Activated naive CD8-positive, alpha-beta T cell treated with anti-CD3 and anti-CD28 coated beads, Interleukin-2, amount 50 U/mL, for 24 hours (primary cell): ENCODE results near the gene LRRC3.

Source experiments
- ATAC-seq: fragments of 150-1000 bp; cut with Tn5 transposase; one replicate; pipeline ENCODE4 v1.10.0; 2021
- DNase-seq: peaks from one replicate; pipeline ENCODE4 v3.0.0; 2021
- H3K27ac Mint-ChIP-seq: one replicate; pipeline ENCODE4 v1.8.0; 2021; ENCODE audit warnings: mild to moderate bottlenecking, mixed read lengths
- H3K27me3 Mint-ChIP-seq: one replicate; pipeline ENCODE4 v1.8.0; 2021; ENCODE audit warnings: mixed read lengths
- H3K36me3 Mint-ChIP-seq: one replicate; pipeline ENCODE4 v1.8.0; 2021; ENCODE audit warnings: low read depth, mixed read lengths
- H3K4me1 Mint-ChIP-seq: one replicate; pipeline ENCODE4 v1.8.0; 2021; ENCODE audit warnings: mixed read lengths
- H3K4me3 Mint-ChIP-seq: one replicate; pipeline ENCODE4 v1.8.0; 2021; ENCODE audit warnings: mild to moderate bottlenecking, moderate library complexity, mixed read lengths
- H3K9me3 Mint-ChIP-seq: one replicate; pipeline ENCODE4 v1.8.0; 2021; ENCODE audit warnings: mixed read lengths

The LRRC3 gene

DNA sequence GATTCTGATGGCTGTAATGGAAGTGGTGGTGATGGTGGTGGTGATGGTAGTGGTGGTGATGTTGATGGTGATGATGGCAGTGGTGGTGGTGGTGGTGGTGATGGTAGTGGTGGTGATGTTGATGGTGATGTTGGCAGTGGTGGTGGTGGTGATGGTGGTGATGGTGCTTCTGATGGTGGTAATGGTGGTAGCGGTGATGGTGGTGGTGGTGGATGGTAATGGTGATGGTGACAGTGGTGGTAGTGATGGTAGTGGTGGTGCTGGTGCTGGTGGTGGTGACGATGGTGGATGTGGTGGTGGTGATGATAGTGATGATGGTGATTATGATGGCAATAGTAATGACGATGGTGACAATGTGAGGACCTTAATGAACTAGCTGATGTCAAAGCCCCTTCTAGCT, 35.6 kb upstream of the LRRC3 start:
- no peaks in the 10 kb centered on the region for H3K36me3 Mint-ChIP-seq
- no peak overlapping the region for H3K4me3 Mint-ChIP-seq
- H3K4me1 Mint-ChIP-seq, result no peaks in the 10 kb centered on the region
- H3K9me3 Mint-ChIP-seq, result peaks cover 6% of the 10 kb centered on the region
- H3K27me3 Mint-ChIP-seq, result no peaks in the 10 kb centered on the region
- ATAC-seq (no peak), DNase-seq (no peak)
- no peak overlapping the region for H3K27ac Mint-ChIP-seq

DNA sequence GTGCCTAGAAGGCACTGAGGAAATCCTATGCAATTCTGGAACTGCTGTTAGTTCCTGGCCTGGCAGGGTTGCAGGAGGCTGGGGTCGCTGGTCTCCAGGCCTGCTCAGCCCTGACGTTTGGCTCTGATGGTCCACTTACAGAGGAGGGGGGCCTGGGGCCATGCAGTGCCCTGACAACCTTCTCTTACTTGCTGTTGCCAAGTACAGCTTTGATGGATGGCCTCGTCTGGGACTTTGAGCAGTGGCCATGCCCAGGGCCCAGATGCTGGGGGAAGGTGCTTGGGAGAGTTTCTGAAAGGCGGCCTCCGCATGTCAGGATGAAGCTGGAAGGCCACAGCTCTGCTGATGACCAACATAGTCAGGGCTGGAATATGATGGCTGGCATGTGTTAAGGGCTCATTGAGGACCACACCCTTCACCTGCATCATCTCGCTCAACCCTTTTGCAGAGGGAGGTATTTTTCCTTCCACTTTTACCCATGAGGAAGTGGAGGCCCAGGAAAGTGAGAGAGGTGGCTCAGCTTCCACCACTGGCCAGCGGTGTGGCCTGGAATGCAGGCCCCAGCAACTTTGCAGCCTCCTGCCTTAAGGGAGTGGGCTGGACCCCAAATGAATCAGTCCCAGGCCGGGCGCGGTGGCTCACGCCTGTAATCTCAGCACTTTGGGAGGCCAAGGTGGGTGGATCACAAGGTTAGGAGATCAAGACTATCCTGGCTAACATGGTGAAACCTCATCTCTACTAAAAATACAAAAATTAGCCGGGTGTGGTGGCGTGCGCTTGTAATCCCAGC, 34.7 kb upstream of the LRRC3 start:
- no peak overlapping the region for H3K4me3 Mint-ChIP-seq
- no peaks in the 10 kb centered on the region for H3K36me3 Mint-ChIP-seq
- no peak for ATAC-seq
- H3K9me3 Mint-ChIP-seq, result peaks cover 6% of the 10 kb centered on the region
- H3K27me3 Mint-ChIP-seq, result no peaks in the 10 kb centered on the region
- DNase-seq, result no peak
- H3K27ac Mint-ChIP-seq, result no peak overlapping the region
- no peaks in the 10 kb centered on the region for H3K4me1 Mint-ChIP-seq

DNA sequence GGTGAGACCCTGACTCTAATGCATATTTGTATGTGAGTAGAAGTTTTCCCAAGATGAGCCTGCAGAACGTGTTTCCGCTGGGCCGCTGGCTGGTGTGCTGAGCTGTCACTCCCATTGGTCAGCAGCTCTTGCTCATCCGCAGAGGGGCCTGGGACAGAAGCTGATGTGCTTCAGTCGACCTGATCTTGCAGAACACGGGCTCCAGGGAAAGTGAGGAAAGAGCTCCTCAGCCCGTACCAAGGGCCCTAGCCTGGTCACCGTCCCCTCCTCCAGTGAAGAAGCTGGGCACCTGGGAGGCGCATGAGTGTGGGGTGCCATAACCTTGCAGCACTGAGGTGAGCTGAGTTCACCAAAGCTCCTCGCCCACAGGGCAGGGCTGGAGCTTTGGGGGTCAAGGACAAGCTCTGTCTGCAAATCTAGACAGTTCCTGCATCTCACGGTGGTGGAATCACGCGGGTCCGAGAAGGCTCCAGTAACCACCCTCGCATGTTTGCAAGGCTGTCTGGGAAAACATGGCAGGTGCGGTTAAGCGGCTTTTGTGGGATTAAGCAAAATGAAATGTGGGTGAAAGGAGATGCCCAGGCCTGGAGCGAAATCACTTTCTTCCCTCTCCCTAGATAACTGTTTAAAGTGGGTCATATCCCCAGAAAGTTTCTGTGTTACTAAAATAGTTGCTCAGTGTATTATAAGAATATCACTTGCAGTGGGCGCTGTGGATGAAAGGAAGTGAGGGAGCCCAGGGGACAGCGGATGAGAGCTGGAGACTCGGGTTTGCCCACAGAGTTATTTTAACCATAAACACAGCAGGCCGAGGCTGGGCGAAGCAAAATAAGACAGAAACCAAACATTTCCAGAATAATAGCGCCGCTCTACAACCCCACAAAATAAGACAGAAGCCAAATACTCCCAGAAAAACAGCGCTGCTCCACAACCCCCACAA, 33.1 kb upstream of the LRRC3 start:
- Mint-ChIP-seq H3K9me3 (peaks cover 6% of the 10 kb centered on the region), H3K4me3 (no peak overlapping the region), H3K27me3 (no peaks in the 10 kb centered on the region), H3K4me1 (no peaks in the 10 kb centered on the region), H3K27ac (no peak overlapping the region), H3K36me3 (no peaks in the 10 kb centered on the region)
- DNase-seq (no peak), ATAC-seq (no peak)

DNA sequence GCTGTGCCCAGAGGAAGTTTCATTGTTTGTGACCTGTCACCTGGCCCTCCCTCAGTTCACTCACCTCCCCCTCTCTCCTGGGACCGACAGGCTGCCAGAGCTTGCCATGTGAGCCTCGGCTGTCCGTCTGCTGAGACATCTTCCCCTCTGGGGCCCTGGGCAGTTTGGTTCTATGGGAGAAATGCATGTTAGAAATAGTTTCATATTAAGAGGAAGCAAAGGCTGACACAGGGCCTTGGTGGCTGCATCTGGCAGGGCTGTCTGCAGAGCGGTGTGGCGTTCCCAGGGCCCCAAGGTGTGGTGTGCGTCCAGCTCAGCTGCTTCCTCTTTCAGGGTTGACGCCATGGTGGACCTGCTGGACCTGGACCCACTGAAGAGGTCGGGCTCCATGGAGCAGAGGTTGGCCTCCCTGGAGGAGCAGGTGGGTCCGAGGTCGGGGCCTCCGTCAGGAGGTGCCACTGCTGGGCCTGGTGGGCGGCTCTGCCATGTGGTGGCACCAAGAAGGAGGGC, 31.9 kb upstream of the LRRC3 start:
- Mint-ChIP-seq H3K4me3 (no peak overlapping the region), H3K36me3 (no peaks in the 10 kb centered on the region), H3K9me3 (peaks cover 6% of the 10 kb centered on the region), H3K27ac (no peak overlapping the region), H3K4me1 (no peaks in the 10 kb centered on the region), H3K27me3 (no peaks in the 10 kb centered on the region)
- DNase-seq (no peak), ATAC-seq (no peak)

DNA sequence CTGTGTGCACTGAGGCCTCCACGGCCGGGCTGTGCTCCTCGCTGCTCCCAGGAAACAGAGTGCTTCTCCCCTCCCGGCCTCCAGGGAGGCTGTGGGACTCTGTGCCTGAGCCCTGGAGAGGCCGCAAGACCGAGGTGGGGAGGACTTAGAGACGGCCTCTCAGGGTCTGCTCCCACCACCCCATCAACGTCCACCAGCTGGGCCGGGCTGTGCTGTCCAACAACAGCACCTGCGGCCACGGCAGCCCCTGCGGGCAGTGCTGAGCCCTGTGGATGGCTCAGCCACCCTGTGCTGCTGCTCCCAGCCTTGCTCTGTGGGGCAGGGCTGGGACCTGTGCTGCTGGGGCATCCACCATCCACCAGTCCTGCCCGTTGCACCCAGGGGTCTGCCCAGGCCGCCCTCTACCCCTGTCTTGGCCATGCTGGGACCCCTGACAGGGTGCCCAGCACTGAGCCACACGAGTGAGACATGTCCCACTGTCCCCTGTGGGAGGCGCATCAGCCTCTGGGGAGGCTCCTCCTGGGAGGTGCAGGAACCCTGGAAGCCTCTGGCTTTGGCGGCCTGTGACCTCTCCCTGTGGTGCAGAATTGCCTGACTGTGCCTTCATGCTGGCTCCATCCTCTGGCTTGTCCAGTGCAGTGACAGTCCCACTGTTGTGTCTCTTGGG, 31.2 kb upstream of the LRRC3 start:
- ATAC-seq, result no peak

DNA sequence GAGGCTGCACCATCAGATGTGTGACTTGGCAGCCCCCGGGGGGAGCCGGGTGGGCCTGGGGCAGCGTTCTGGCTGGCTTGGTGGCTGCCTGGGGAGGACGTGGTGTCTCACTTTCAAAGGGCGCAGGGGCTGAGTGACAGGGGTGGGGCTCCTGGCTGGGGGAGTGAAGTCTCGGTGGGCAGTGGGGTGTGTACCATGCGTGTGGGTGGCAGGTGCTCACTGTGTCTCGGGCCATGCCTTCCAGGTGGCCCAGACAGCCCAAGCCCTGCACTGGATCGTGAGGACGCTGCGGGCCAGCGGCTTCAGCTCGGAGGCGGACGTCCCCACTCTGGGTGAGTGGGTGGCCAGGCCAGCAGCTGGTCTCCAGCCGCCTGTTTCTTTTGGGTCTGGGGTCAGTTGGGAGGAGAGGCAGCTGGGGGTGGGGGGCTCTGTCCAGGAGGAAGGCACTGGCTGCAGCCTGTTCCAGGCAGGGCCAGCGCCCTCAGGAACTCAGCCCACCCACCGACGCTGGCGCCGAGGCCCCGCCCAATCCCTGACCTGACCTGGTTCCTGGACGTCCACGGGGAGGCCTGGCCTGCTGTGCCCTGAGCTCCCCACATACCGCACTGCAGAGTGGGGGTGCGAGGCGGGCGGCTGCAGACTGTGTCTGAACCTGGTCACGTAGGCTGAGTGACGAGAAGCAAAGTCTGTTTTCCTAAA, 30.6 kb upstream of the LRRC3 start:
- peaks cover 7% of the 10 kb centered on the region for H3K9me3 Mint-ChIP-seq
- ATAC-seq (no peak), DNase-seq (no peak)
- H3K27ac Mint-ChIP-seq, result no peak overlapping the region
- H3K27me3 Mint-ChIP-seq, result no peaks in the 10 kb centered on the region
- H3K4me3 Mint-ChIP-seq, result no peak overlapping the region
- peaks cover 2% of the 10 kb centered on the region for H3K36me3 Mint-ChIP-seq
- no peaks in the 10 kb centered on the region for H3K4me1 Mint-ChIP-seq

More for the DNA sequence above, 31.2 kb upstream of the LRRC3 start:
- H3K27ac Mint-ChIP-seq, result no peak overlapping the region
- no peaks in the 10 kb centered on the region for H3K4me1 Mint-ChIP-seq
- H3K27me3 Mint-ChIP-seq, result no peaks in the 10 kb centered on the region
- H3K4me3 Mint-ChIP-seq, result no peak overlapping the region
- H3K36me3 Mint-ChIP-seq, result no peaks in the 10 kb centered on the region
- peaks cover 10% of the 10 kb centered on the region for H3K9me3 Mint-ChIP-seq
- DNase-seq, result no peak

DNA sequence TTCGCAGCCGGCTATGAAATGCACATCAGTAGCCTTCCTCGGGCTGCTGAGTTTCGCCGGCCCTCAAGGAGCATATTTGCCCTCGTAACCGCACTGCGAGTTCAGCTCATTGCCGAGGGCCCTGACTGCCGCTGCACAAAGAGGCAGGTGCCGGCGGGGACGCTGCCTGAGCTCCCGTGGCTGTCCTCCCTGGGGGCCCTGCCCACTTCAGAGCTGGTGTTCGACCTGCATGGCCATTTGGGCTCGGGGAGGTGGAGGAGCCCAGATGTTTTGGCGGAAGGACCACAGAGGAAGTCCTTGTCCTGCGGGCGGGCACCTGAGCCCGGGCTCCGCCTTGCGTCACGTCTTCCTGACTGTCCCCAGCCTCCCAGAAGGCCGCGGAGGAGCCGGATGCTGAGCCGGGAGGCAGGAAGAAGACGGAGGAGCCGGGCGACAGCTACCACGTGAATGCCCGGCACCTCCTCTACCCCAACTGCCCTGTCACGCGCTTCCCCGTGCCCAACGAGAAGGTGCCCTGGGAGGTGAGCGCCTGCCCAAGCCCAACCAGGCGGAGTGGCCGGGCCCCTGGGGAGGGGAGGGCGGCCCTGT, 29.9 kb upstream of the LRRC3 start:
- no peak for ATAC-seq
- Mint-ChIP-seq H3K36me3 (peaks cover 5% of the 10 kb centered on the region), H3K4me3 (no peak overlapping the region), H3K9me3 (peaks cover 10% of the 10 kb centered on the region), H3K27ac (no peak overlapping the region), H3K4me1 (no peaks in the 10 kb centered on the region), H3K27me3 (no peaks in the 10 kb centered on the region)
- DNase-seq, result no peak

DNA sequence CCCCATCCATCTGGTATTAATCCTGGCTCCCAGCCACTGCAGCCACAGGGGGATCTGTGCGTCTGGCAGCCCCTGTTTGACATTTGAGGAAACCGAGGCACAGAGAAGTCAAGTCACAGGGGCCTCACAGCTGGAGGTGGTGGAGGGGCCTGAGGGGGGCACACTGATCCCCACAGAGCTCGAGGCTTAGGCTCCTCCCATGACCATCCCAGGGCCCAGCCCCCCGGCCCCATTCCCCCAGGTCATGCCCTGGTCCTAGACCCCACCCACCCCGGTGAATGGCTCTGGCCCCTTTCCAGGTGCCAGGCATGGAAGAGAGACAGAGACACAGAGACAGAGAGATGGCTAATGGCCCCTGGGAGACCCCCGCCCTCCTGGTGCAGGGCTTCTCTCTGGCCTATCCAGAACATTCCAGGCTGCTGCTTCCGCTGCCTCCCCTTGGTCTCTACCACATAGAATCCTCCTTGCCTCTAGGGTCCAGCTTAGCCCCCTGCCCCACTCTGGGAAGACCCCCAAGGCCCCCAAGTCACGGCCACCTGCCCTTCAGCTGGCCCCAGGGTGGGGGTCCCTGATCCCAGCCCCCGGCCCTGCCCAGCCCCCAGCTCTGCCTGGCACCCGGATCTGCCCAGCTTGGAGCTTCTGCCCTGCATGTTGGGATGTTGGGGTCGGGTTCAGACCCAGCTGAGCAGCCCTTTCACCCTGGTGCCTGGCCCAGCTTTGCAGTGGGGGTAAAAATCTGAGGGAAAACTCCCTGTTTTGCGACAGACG, 29.2 kb upstream of the LRRC3 start:
- Mint-ChIP-seq H3K36me3 (peaks cover 7% of the 10 kb centered on the region), H3K27ac (no peak overlapping the region), H3K4me3 (no peak overlapping the region), H3K4me1 (no peaks in the 10 kb centered on the region), H3K27me3 (no peaks in the 10 kb centered on the region), H3K9me3 (peaks cover 15% of the 10 kb centered on the region)
- ATAC-seq (no peak), DNase-seq (no peak)

DNA sequence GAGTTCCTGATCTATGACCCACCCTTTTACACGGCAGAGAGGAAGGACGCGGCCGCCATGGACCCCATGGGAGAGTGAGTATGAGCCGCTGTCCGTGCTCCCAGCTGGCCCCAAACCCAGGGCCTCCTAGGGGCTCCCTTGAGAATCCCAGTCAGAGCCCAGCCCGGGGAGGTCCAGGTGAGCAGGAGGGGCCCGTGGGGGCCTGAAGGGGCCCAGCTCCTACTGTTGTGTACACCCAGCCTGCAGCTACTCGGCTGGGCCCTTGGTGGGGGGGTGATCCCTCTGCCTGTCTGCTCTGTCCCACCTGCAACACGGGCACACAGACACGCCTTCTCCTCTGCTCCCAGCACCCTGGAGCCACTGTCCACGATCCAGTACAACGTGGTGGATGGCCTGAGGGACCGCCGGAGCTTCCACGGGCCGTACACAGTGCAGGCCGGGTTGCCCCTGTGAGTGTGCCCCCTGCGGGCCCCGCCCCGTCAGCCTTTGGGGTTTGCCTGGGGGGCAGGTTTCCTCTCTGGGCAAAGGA, 28.6 kb upstream of the LRRC3 start:
- DNase-seq (no peak), ATAC-seq (no peak)
- H3K27ac Mint-ChIP-seq, result no peak overlapping the region
- H3K9me3 Mint-ChIP-seq, result peaks cover 20% of the 10 kb centered on the region
- H3K4me3 Mint-ChIP-seq, result no peak overlapping the region
- no peaks in the 10 kb centered on the region for H3K27me3 Mint-ChIP-seq
- H3K4me1 Mint-ChIP-seq, result no peaks in the 10 kb centered on the region
- peaks cover 8% of the 10 kb centered on the region for H3K36me3 Mint-ChIP-seq

DNA sequence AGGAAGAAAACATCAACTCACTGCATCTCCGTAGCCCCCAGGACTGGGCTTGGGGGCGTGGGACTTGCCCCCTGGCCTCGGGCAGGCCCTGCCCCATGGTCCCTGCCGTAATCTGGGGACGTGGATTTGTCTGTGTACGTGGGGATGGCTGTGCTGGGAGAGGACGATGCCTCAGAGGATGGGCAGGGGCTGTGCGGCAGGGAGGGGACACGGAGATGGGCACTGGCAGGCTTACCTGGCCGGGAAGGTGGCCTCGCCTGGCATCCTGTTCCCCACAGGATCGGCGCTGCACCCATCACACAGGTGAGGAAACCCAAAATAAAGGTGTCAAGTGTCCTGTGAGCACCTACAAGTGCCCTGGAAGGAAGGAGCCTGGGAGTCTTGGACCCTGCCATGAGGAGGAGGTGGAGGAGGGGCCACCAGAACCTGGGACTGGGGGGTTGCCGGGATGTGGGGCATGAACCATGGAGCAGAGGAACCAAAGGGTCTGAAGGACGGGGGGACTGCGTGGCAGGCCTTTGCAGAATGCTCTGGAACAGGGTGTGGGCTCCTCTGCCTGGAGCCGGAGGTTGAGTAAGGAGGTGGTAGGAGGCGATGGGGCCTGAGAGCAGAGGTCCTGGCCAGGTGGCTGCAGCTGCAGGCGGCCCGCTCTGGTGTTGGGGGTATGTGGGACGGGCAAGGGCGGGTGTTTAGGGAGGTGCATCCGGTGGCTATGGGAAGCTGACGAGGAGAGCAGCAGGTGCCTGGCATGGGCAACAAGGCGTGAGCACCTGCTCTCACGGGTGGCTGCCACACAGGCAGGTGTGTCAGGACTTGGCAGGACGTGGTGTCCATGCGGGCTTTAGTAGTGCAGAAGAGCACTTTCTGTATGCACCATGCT, 27.8 kb upstream of the LRRC3 start:
- no peaks in the 10 kb centered on the region for H3K4me1 Mint-ChIP-seq
- ATAC-seq, result no peak
- no peak overlapping the region for H3K4me3 Mint-ChIP-seq
- H3K36me3 Mint-ChIP-seq, result peaks cover 10% of the 10 kb centered on the region
- DNase-seq, result no peak
- H3K27me3 Mint-ChIP-seq, result no peaks in the 10 kb centered on the region
- H3K27ac Mint-ChIP-seq, result no peak overlapping the region
- peaks cover 23% of the 10 kb centered on the region for H3K9me3 Mint-ChIP-seq

DNA sequence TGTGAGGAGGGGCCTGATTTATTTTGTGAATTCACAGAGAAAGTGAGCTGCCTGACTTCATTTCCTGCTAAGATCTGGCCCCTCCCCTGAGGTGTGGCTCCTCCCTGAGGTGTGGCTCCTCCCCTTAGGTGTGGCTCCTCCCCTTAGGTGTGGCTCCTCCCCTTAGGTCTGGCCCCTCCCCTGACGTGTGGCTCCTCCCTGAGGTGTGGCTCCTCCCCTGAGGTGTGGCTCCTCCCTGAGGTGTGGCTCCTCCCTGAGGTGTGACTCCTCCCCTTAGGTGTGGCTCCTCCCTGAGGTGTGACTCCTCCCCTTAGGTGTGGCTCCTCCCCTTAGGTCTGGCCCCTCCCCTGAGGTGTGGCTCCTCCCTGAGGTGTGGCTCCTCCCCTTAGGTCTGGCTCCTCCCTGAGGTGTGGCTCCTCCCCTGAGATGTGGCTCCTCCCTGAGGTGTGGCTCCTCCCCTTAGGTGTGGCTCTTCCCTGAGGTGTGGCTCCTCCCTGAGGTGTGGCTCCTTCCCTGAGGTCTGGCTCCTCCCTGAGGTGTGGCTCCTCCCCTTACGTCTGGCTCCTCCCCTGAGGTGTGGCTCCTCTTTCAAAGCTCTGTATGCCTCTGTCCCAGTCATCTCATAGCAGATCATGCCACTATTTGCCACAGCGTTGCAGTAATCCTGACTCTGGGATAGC, 26.9 kb upstream of the LRRC3 start:
- H3K4me3 Mint-ChIP-seq, result no peak overlapping the region

DNA sequence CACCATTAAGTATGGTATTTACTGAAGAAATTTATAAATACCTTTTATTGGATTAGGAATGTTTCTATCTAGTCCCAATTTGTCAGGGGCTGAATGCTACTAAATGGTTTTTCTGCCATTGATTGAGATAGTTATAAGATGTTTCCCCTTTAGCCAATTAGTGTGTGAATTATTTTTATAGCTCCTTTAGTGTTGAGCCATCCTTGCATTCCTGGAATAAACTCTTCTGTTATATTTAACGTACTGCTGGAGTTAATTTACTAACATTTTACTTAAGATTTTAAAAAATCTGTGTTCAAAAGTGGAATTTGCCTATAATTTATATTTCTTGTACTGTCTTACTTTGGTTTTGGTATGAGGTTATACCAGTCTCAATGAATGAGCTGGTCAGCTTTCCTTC, 25.4 kb upstream of the LRRC3 start:
- Mint-ChIP-seq H3K9me3 (peaks cover 23% of the 10 kb centered on the region), H3K27me3 (no peaks in the 10 kb centered on the region), H3K36me3 (peaks cover 10% of the 10 kb centered on the region), H3K27ac (no peak overlapping the region), H3K4me3 (no peak overlapping the region), H3K4me1 (no peaks in the 10 kb centered on the region)
- DNase-seq (no peak), ATAC-seq (no peak)

More for the DNA sequence above, 26.9 kb upstream of the LRRC3 start:
- Mint-ChIP-seq H3K27ac (no peak overlapping the region), H3K36me3 (peaks cover 10% of the 10 kb centered on the region), H3K4me1 (no peaks in the 10 kb centered on the region), H3K27me3 (no peaks in the 10 kb centered on the region), H3K9me3 (peaks cover 23% of the 10 kb centered on the region)
- DNase-seq (peak; percentile 26), ATAC-seq (no peak)
